Karpas-422 (cell line): ENCODE measurements around the gene USP6. TPM values are rescaled to one million over a fixed set of nuclear protein-coding genes. Genes with fewer than 3 reads are reported as not detected.
"Not testable (repeated sequence)": the region's sequence is repeated elsewhere in the genome, so short reads cannot be mapped to it uniquely, and the experiment has no call there.

ENCODE experiments used
- DNase-seq: peaks from one replicate; pipeline ENCODE4 v3.0.0-alpha.2; 2015
- H2AFZ ChIP-seq: fragments of 200-600 bp; sonication (generic); 2 replicates; pipeline ENCODE4 v1.6.1; 2014; ENCODE audit warnings: antibody characterized with exemption, low read length, mixed read lengths
- H3K27ac ChIP-seq: fragments of 200-600 bp; sonication (generic); 2 replicates; pipeline ENCODE4 v1.5.1; 2014; ENCODE audit warnings: mild to moderate bottlenecking, low read length, moderate library complexity
- H3K27me3 ChIP-seq: fragments of 200-600 bp; sonication (generic); 2 replicates; pipeline ENCODE4 v1.6.1; 2014; ENCODE audit warnings: low read length, mixed read lengths
- H3K36me3 ChIP-seq: fragments of 200-600 bp; sonication (generic); 2 replicates; pipeline ENCODE4 v1.6.1; 2014; ENCODE audit warnings: low read length, mixed read lengths; ENCODE audit not compliant: insufficient read depth
- H3K4me1 ChIP-seq: fragments of 200-600 bp; sonication (generic); 2 replicates; pipeline ENCODE4 v1.6.1; 2014; ENCODE audit warnings: mild to moderate bottlenecking, low read length, mixed read lengths
- H3K4me2 ChIP-seq: fragments of 200-600 bp; sonication (generic); 2 replicates; pipeline ENCODE4 v1.6.1; 2014; ENCODE audit warnings: low read length, low read depth, mild to moderate bottlenecking; ENCODE audit not compliant: poor library complexity, severe bottlenecking
- H3K4me3 ChIP-seq: fragments of 200-600 bp; sonication (generic); 2 replicates; pipeline ENCODE4 v1.5.1; 2014; ENCODE audit warnings: mild to moderate bottlenecking, antibody characterized with exemption, low read length, mixed read lengths
- H3K79me2 ChIP-seq: fragments of 200-600 bp; sonication (generic); 2 replicates; pipeline ENCODE4 v1.6.1; 2014; ENCODE audit warnings: mild to moderate bottlenecking, low read length, mixed read lengths
- H3K9ac ChIP-seq: fragments of 200-600 bp; sonication (generic); 2 replicates; pipeline ENCODE4 v1.6.0; 2014; ENCODE audit warnings: low read length
- H3K9me2 ChIP-seq: fragments of 200-600 bp; sonication (generic), shearing (Covaris generic); replicated peaks from 2 replicates; pipeline ENCODE4 v1.6.0; 2014; ENCODE audit warnings: mild to moderate bottlenecking, low read length, moderate library complexity; ENCODE audit not compliant: insufficient read depth
- H3K9me3 ChIP-seq: fragments of 300-700, 200-600 bp; sonication (generic); 2 replicates; pipeline ENCODE4 v1.6.1; 2014; ENCODE audit warnings: low read length, mixed read lengths
- H4K20me1 ChIP-seq: fragments of 200-600 bp; sonication (generic); 2 replicates; pipeline ENCODE4 v1.6.1; 2014; ENCODE audit warnings: mild to moderate bottlenecking, antibody characterized with exemption, low read length, low read depth; ENCODE audit not compliant: insufficient read depth
- total RNA-seq: library from RNA; depleted of rRNA; stranded (reverse); fragments of >200 nt; shearing (Covaris generic); gene quantifications from 2 replicates; pipeline ENCODE4 v1.2.3, GENCODE V29; 2014; ENCODE audit warnings: low replicate concordance

The USP6 gene
- total RNA-seq, 1 experiment from 2014 or later: not detected

DNA sequence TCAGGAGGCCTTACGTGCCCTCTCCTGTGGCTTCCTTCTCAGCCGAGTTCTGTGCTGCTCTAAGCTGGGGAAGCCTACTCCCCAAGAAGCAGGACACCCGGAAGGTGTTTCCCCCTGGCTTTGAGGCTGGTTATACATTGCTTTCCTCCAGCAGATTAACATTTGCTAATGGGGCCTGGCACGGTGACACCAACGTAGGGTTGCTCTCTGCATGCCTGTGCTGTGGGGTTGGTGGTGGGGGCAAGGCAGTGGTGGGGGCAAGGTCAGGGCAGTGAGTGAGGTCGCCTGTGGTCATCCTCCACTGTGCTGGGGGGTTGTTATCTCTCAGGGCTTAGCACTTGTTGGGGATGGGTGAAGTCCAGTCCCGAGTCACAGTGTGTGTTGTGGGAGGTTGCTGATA is 4.2 kb downstream of the USP6 start:
- Histone ChIP-seq H3K9me3 (no peaks in the 10 kb centered on the region), H3K9ac (no peak overlapping the region), H3K9me2 (no peaks in the 10 kb centered on the region)

DNA sequence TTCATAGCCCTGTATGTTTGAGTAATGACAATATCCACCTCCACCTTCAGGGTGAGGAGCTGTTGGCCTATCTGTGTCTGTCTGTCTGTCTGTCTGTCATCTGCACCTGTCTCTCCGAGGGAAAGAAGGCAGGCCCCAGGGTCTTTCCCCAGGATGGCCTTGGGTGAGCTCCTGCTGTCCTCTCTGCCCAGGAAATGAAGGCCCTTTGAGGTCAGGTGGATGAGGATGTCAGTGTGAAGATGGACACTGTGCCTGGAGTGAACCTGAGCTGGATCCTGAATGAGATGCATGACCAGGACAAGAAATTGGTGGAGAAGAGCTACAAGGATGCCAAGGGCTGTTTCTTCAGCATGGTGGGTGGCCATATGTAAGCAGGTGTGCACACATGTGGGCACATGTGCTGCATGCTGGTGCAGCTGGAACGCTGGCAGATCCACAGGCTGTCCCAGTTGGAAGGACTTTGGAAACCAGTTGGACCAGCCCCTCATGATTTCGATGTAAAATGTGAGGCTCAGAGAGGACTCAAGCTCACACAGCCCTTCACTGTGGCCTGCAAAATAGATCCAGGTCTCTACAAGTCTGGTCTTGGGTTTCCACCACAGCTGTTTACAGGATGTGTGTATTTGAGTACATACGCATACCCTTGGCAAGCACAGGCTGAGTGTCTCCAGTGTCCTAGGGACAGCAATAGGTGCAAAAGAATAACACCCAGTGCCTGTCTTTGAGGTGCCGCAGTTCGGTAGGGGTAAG is 4.8 kb downstream of the USP6 start:
- not testable (repeated sequence) for H3K4me3 ChIP-seq, H3K36me3 ChIP-seq

More for the DNA sequence above, 4.2 kb downstream of the USP6 start:
- H4K20me1 ChIP-seq: no peaks in the 10 kb centered on the region
- no peak overlapping the region for H3K4me2 ChIP-seq
- no peaks in the 10 kb centered on the region for H3K4me1 ChIP-seq
- no peak for DNase-seq
- H3K36me3 ChIP-seq: no peaks in the 10 kb centered on the region
- no peaks in the 10 kb centered on the region for H3K27me3 ChIP-seq
- H3K27ac ChIP-seq: no peak overlapping the region
- H2AFZ ChIP-seq: no peak overlapping the region
- H3K79me2 ChIP-seq: no peaks in the 10 kb centered on the region
- H3K4me3 ChIP-seq: no peak overlapping the region

GRCh38 chr17:5121186-5121841 is 5.5 kb downstream of the USP6 start:
- Histone ChIP-seq H3K4me3 (no peak overlapping the region), H2AFZ (no peak overlapping the region), H3K27ac (no peak overlapping the region), H3K79me2 (no peaks in the 10 kb centered on the region), H3K36me3 (no peaks in the 10 kb centered on the region), H3K27me3 (no peaks in the 10 kb centered on the region), H4K20me1 (no peaks in the 10 kb centered on the region), H3K9me2 (no peaks in the 10 kb centered on the region), H3K4me2 (no peak overlapping the region), H3K9me3 (no peaks in the 10 kb centered on the region), H3K9ac (no peak overlapping the region), H3K4me1 (no peaks in the 10 kb centered on the region)
- no peak for DNase-seq

More for the DNA sequence above, 4.8 kb downstream of the USP6 start:
- not testable (repeated sequence) for H2AFZ ChIP-seq, H3K27me3 ChIP-seq, H3K9me2 ChIP-seq, H3K27ac ChIP-seq, DNase-seq, H3K9ac ChIP-seq, H3K4me1 ChIP-seq, H3K9me3 ChIP-seq, H4K20me1 ChIP-seq, H3K79me2 ChIP-seq, H3K4me2 ChIP-seq

GRCh38 chr17:5122056-5122455 is 6.2 kb downstream of the USP6 start:
- not testable (repeated sequence) for DNase-seq, H3K36me3 ChIP-seq, H3K9ac ChIP-seq, H3K4me1 ChIP-seq, H3K27me3 ChIP-seq, H3K4me2 ChIP-seq, H3K4me3 ChIP-seq, H3K27ac ChIP-seq, H3K9me3 ChIP-seq, H4K20me1 ChIP-seq, H3K79me2 ChIP-seq, H3K9me2 ChIP-seq, H2AFZ ChIP-seq

- H3K9me2 ChIP-seq: no peaks in the 10 kb centered on the region
- H3K79me2 ChIP-seq: no peaks in the 10 kb centered on the region
- no peaks in the 10 kb centered on the region for H3K9me3 ChIP-seq
- H3K4me2 ChIP-seq: no peak overlapping the region
- no peak overlapping the region for H3K4me3 ChIP-seq
- H3K4me1 ChIP-seq: no peaks in the 10 kb centered on the region
- no peaks in the 10 kb centered on the region for H3K36me3 ChIP-seq
- no peak for DNase-seq
- no peak overlapping the region for H3K27ac ChIP-seq
- no peaks in the 10 kb centered on the region for H4K20me1 ChIP-seq
- no peaks in the 10 kb centered on the region for H3K27me3 ChIP-seq
- H3K9ac ChIP-seq: no peak overlapping the region
- no peak overlapping the region for H2AFZ ChIP-seq
Measured at GRCh38 chr17:5122586-5123342, 6.9 kb downstream of the USP6 start.

GRCh38 chr17:5123343-5124124 is 7.7 kb downstream of the USP6 start:
- no peak overlapping the region for H2AFZ ChIP-seq
- no peaks in the 10 kb centered on the region for H3K9me3 ChIP-seq
- H3K4me1 ChIP-seq: no peaks in the 10 kb centered on the region
- H3K36me3 ChIP-seq: no peaks in the 10 kb centered on the region
- H3K9me2 ChIP-seq: no peaks in the 10 kb centered on the region
- H3K9ac ChIP-seq: no peak overlapping the region
- H3K4me3 ChIP-seq: no peak overlapping the region
- H4K20me1 ChIP-seq: no peaks in the 10 kb centered on the region
- H3K27ac ChIP-seq: no peak overlapping the region
- H3K27me3 ChIP-seq: no peaks in the 10 kb centered on the region
- H3K4me2 ChIP-seq: no peak overlapping the region
- H3K79me2 ChIP-seq: no peaks in the 10 kb centered on the region
- no peak for DNase-seq

DNA sequence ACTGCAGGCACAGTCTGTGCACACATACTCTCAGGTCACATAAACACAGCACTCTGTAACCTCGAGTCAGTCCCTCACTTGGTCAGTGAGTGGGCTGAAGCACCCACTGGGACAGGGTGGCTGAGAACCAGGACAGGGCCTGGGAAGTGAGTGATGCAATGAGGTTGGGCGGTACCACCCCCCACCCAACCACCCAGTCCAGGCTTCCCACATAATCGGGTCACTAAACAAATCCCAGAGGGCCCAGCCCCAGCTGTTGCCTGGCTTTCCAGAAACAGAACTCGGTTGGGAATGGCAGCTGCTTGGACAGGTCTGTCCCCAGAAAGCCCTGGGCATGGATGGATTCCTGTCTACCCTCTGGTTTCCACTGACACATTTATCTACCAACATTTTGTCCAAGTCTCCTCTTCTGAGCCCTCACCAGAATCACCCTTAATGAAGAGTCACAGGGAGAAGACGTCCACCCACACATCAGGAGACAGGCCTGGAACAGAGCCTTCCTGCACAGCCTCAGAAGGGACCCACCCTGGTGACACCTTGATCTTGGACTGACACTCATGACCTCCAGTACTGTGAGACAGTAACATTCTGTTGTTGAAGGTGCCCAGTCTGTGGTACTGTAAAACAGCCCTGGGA is 8.4 kb downstream of the USP6 start:
- not testable (repeated sequence) for H3K27ac ChIP-seq, H3K9me2 ChIP-seq, H3K9me3 ChIP-seq, H3K27me3 ChIP-seq, H3K36me3 ChIP-seq, DNase-seq, H4K20me1 ChIP-seq, H3K4me1 ChIP-seq, H2AFZ ChIP-seq, H3K4me2 ChIP-seq, H3K9ac ChIP-seq, H3K79me2 ChIP-seq, H3K4me3 ChIP-seq
